Mesendoderm (in vitro differentiated cells): ENCODE measurements around the gene CEP295NL.

Source experiments
- DNase-seq: peaks from one replicate; pipeline ENCODE4 v3.0.0; 2013
- H2AK5ac ChIP-seq: 2 replicates; pipeline ENCODE4 v1.6.1; 2013; ENCODE audit warnings: low read length, inconsistent platforms
- H2BK120ac ChIP-seq: 2 replicates; pipeline ENCODE4 v1.6.1; 2013; ENCODE audit warnings: low read depth, mild to moderate bottlenecking, low read length, moderate library complexity, mixed read lengths
- H2BK15ac ChIP-seq: replicated peaks from 2 replicates; pipeline ENCODE4 v1.6.1; 2013; ENCODE audit warnings: low read depth, mild to moderate bottlenecking, moderate library complexity
- H2BK5ac ChIP-seq: 2 replicates; pipeline ENCODE4 v1.6.1; 2013; ENCODE audit warnings: low read length, inconsistent platforms
- H3K18ac ChIP-seq: 2 replicates; pipeline ENCODE4 v1.6.1; 2013; ENCODE audit warnings: mild to moderate bottlenecking, low read length, mixed read lengths
- H3K23ac ChIP-seq: one replicate; pipeline ENCODE4 v1.6.1; 2013; ENCODE audit warnings: low read length
- H3K27ac ChIP-seq: 2 replicates; pipeline ENCODE4 v1.5.1; 2013; ENCODE audit warnings: low read depth, mild to moderate bottlenecking, inconsistent platforms, low read length, moderate library complexity
- H3K27me3 ChIP-seq: 2 replicates; pipeline ENCODE4 v1.6.1; 2013; ENCODE audit warnings: low read length, control low read depth, mild to moderate bottlenecking, inconsistent platforms; ENCODE audit not compliant: insufficient read depth, poor library complexity
- H3K36me3 ChIP-seq: 2 replicates; pipeline ENCODE4 v1.6.1; 2013; ENCODE audit warnings: low read length, inconsistent platforms; ENCODE audit not compliant: control insufficient read depth, insufficient read depth
- H3K4ac ChIP-seq: one replicate; pipeline ENCODE4 v1.6.1; 2013; ENCODE audit warnings: low read depth, mild to moderate bottlenecking, low read length, moderate library complexity
- H3K4me1 ChIP-seq: 2 replicates; pipeline ENCODE4 v1.6.1; 2013; ENCODE audit warnings: low read depth, low read length, inconsistent platforms; ENCODE audit not compliant: control insufficient read depth
- H3K4me2 ChIP-seq: 2 replicates; pipeline ENCODE4 v1.6.1; 2013; ENCODE audit warnings: low read length
- H3K4me3 ChIP-seq: 2 replicates; pipeline ENCODE4 v1.5.1; 2013; ENCODE audit warnings: mild to moderate bottlenecking, low read length
- H3K56ac ChIP-seq: one replicate; pipeline ENCODE4 v1.6.1; 2013; ENCODE audit warnings: low read length
- H3K79me1 ChIP-seq: 2 replicates; pipeline ENCODE4 v1.6.1; 2013; ENCODE audit warnings: low read length, inconsistent platforms
- H3K79me2 ChIP-seq: 2 replicates; pipeline ENCODE4 v1.6.1; 2013; ENCODE audit warnings: mild to moderate bottlenecking, low read length; ENCODE audit not compliant: control insufficient read depth, insufficient read depth
- H3K9ac ChIP-seq: 2 replicates; pipeline ENCODE4 v1.6.1; 2013; ENCODE audit warnings: low read length, inconsistent platforms
- H4K5ac ChIP-seq: one replicate; pipeline ENCODE4 v1.6.1; 2013; ENCODE audit warnings: low read length
- H4K8ac ChIP-seq: one replicate; pipeline ENCODE4 v1.6.1; 2013; ENCODE audit warnings: low read depth, mild to moderate bottlenecking, control low read depth, low read length, moderate library complexity
- WGBS: extraction: QIAGEN DNeasy Blood & Tissue Kit; methylation state at CpG from one replicate; pipeline ENCODE4 v1.1.7; 2013; ENCODE audit warnings: low lambda C conversion rate, missing lambda C conversion rate; ENCODE audit not compliant: insufficient coverage; ENCODE audit errors: extremely low coverage; 5-methylcytosine and 5-hydroxymethylcytosine counted together

The CEP295NL gene

DNA sequence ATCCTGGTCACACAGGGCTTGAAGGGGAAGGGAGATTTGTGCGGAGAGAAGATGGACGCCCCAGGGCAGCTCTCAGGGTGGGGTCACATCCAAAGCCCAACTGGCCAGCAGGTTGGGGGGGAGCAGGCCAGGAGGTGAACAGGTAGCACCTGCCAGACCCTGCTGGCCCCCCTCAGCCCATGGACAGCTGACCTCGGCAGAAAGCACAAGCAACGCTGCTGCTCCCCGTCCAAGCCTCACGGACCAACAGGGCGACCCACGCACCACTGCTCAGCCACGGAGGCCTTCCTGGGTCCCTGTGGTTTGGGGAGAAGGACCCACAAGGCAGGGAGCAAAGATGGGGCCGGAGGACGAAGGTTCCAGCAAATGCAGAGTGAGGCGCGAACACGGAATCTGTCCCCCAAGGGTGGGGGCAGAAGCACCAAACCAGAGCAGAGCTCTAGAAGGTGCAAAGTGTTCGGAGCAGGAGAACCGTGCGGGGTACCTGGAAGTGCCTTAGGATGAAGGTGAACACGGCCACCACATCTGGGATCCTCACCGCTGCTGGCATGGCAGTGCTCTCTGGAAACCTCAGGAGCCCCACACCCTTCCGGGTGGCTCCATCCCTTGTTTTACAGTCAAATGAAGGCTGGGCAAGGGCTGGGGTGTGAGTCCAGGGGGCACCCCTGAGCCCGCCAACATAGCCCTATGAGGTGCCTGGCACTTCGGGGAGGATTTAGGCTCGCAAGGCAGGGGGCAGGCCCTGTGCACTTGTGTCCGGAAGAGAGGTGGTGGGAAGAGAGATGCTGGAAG lies 17.9 kb downstream of the CEP295NL start:
- H3K18ac ChIP-seq = no peak overlapping the region

DNA sequence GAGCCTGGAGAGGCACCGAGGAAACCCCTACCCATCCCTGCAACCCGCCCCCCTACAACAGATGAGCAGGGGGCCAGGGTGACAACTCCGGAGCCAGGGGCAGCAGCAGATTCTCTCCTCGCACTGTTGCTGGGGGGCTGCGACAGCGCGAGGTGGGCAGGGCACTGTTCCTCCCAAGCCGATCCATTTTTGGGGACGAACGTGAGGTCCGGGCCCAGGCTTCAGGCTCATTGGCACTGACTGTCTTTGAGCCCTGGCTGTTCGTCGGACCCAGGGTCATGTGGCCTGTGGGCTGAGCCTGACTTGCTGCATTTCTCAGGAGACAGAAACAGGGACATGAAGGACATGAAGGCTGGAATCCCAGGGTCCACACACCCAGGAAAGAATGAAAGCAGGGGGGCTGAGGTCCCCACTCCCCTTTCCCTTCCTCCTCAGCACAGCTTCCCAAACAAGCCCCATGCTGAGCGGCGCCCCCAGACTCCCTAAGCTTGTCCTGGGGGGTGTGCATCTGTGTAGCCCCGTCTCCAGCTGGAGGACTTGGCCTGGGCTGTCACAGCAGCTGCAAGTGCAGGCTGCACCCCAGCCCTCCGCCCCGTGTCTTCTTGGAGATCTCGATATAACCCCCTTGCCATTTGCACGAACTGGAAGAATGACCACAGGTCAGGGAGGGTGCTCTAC lies 18.7 kb downstream of the CEP295NL start:
- Histone ChIP-seq H3K9ac (peak overlapping the region; percentile 35), H3K4me1 (no peaks in the 10 kb centered on the region), H2BK15ac (no peak overlapping the region), H3K4ac (no peak overlapping the region), H3K4me3 (no peak overlapping the region), H4K8ac (no peak overlapping the region), H3K36me3 (no peaks in the 10 kb centered on the region), H3K79me1 (no peaks in the 10 kb centered on the region), H3K56ac (peak overlapping the region; percentile 75), H4K5ac (no peak overlapping the region), H3K79me2 (no peaks in the 10 kb centered on the region), H2BK5ac (no peak overlapping the region), H3K4me2 (peak overlapping the region; percentile 34), H3K23ac (peak overlapping the region; percentile 15), H2AK5ac (no peak overlapping the region), H2BK120ac (no peak overlapping the region), H3K18ac (no peak overlapping the region), H3K27ac (peak overlapping the region; percentile 41), H3K27me3 (no peaks in the 10 kb centered on the region)
- DNase-seq = peak; percentile 45
- no CpG with 5 or more reads among the region's 20 CpGs for WGBS

More for the DNA sequence above, 17.9 kb downstream of the CEP295NL start:
- no peaks in the 10 kb centered on the region for H3K27me3 ChIP-seq
- H3K4ac ChIP-seq = no peak overlapping the region
- no peak overlapping the region for H2AK5ac ChIP-seq
- H3K23ac ChIP-seq = no peak overlapping the region
- H3K36me3 ChIP-seq = no peaks in the 10 kb centered on the region
- H3K56ac ChIP-seq = peak overlapping the region; percentile 5
- no peak overlapping the region for H2BK120ac ChIP-seq
- no peak overlapping the region for H2BK15ac ChIP-seq
- no peaks in the 10 kb centered on the region for H3K4me1 ChIP-seq
- H3K27ac ChIP-seq = no peak overlapping the region
- no peak overlapping the region for H4K5ac ChIP-seq
- DNase-seq = no peak
- H3K79me1 ChIP-seq = no peaks in the 10 kb centered on the region
- H3K9ac ChIP-seq = no peak overlapping the region
- WGBS = no CpG with 5 or more reads among the region's 24 CpGs
- H3K79me2 ChIP-seq = no peaks in the 10 kb centered on the region
- H4K8ac ChIP-seq = no peak overlapping the region
- H2BK5ac ChIP-seq = no peak overlapping the region
- H3K4me3 ChIP-seq = no peak overlapping the region
- no peak overlapping the region for H3K4me2 ChIP-seq

DNA sequence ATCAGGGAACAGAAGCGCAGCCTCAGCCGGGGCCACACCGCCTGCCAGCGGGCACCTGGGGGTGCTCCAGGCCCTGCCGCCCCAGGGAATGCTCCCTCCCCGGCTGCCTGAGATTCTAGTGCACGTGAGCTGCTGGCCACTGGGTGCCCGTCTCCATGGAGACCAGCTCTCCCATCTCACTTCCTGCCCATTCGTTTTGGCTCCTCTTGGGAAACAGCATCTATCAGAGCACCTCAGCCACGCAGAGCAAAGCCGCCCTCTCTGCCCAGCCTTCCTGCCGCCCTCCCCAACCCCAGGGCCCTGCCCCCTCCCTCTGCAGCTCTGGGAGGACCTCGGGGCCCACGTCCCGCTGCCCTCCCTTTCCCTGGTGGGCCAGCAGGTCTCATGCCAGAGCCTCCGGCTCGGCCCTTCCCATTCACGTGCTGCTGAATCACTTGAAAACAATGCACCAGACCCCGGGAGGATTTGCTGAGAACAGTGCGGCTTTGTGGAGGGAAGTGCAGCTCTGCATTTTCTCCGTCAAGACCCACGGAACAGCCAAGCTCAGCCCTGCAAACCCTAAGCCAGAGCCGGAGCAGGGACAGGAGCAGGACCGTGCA lies 19.4 kb downstream of the CEP295NL start:
- H2BK15ac ChIP-seq = no peak overlapping the region
- H3K36me3 ChIP-seq = no peaks in the 10 kb centered on the region
- no peak overlapping the region for H2BK120ac ChIP-seq
- no peak overlapping the region for H2AK5ac ChIP-seq
- no peak overlapping the region for H3K4me3 ChIP-seq
- H3K79me2 ChIP-seq = no peaks in the 10 kb centered on the region
- H2BK5ac ChIP-seq = no peak overlapping the region
- H3K79me1 ChIP-seq = no peaks in the 10 kb centered on the region
- no peak overlapping the region for H3K4ac ChIP-seq
- H3K56ac ChIP-seq = peak overlapping the region; percentile 75
- peak; percentile 94 for DNase-seq
- H3K4me2 ChIP-seq = peak overlapping the region; percentile 34
- no peaks in the 10 kb centered on the region for H3K27me3 ChIP-seq
- H3K18ac ChIP-seq = no peak overlapping the region
- H4K5ac ChIP-seq = no peak overlapping the region
- peak overlapping the region; percentile 35 for H3K9ac ChIP-seq
- WGBS = no CpG with 5 or more reads among the region's 24 CpGs
- H3K4me1 ChIP-seq = no peaks in the 10 kb centered on the region
- H3K27ac ChIP-seq = peak overlapping the region; percentile 41
- H3K23ac ChIP-seq = peak overlapping the region; percentile 15
- H4K8ac ChIP-seq = no peak overlapping the region

DNA sequence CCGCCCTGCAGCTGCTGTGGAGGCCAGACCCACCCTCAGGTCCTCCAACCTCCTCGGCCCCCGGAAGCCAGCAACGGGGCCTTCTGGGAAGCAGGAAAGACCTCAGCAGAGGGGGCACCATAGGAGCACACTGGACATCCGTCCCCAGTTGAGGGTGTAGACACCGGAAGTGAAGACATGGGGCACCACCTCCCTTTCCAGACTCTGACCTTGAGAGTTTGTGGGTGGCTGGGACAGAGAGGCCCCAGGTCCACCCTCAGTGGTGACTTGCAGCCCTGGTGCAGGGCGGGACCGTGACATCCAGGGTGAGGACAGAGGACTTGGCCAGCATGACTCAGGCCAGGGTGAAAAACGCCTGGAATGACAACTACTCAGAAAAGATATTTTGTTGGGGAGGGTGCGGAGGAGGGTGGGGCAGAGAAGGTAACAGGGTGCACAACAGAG lies 19.9 kb downstream of the CEP295NL start:
- H2AK5ac ChIP-seq = no peak overlapping the region
- H2BK5ac ChIP-seq = no peak overlapping the region
- no peak overlapping the region for H3K18ac ChIP-seq
- H3K4ac ChIP-seq = no peak overlapping the region
- no peaks in the 10 kb centered on the region for H3K79me1 ChIP-seq
- no peaks in the 10 kb centered on the region for H3K27me3 ChIP-seq
- H3K79me2 ChIP-seq = no peaks in the 10 kb centered on the region
- H2BK15ac ChIP-seq = no peak overlapping the region
- H3K4me3 ChIP-seq = no peak overlapping the region
- H4K8ac ChIP-seq = no peak overlapping the region
- H3K27ac ChIP-seq = peak overlapping the region; percentile 41
- H3K9ac ChIP-seq = no peak overlapping the region
- no peaks in the 10 kb centered on the region for H3K4me1 ChIP-seq
- no peak overlapping the region for H3K4me2 ChIP-seq
- H2BK120ac ChIP-seq = no peak overlapping the region
- H3K56ac ChIP-seq = peak overlapping the region; percentile 7
- peak; percentile 86 for DNase-seq
- H3K23ac ChIP-seq = no peak overlapping the region
- no peaks in the 10 kb centered on the region for H3K36me3 ChIP-seq
- H4K5ac ChIP-seq = no peak overlapping the region
- WGBS = no CpG with 5 or more reads among the region's 10 CpGs

DNA sequence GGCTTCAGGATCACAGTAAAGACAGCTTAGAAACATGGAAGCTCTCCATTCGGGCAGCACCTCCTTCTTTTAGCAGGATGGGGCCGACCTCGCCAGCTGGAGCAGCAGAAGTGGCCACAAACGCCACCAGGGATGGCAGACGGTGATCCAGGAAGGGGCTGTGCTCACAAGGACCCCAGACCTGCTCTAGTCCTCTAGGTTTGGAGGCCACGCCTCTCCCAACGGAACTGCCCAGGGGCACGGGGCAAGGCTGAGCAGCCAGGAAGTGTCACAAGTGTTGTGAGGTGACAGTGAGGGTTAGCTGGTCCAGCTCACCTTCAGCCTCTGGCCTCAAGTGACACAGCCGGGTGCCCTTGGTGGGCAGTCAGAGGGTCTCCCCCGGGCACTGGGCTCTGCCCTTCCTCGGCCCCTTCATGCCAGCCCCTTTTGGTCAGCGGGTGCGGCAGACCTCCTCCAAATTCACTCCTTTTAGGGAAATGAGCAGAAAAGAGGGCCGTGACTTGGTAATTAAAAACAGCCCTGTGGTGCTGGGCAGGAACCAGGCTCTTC lies 20.4 kb downstream of the CEP295NL start:
- H3K4me2 ChIP-seq = no peak overlapping the region
- H2BK15ac ChIP-seq = no peak overlapping the region
- H3K4me3 ChIP-seq = no peak overlapping the region
- H3K4ac ChIP-seq = no peak overlapping the region
- H3K79me1 ChIP-seq = no peaks in the 10 kb centered on the region
- no peak overlapping the region for H3K23ac ChIP-seq
- H4K8ac ChIP-seq = no peak overlapping the region
- H3K56ac ChIP-seq = peak overlapping the region; percentile 42
- no peaks in the 10 kb centered on the region for H3K4me1 ChIP-seq
- H3K27ac ChIP-seq = peak overlapping the region; percentile 41
- no peak overlapping the region for H3K9ac ChIP-seq
- H3K18ac ChIP-seq = no peak overlapping the region
- DNase-seq = peak; percentile 30
- no peaks in the 10 kb centered on the region for H3K36me3 ChIP-seq
- WGBS = no CpG with 5 or more reads among the region's 14 CpGs
- no peak overlapping the region for H4K5ac ChIP-seq
- no peak overlapping the region for H2AK5ac ChIP-seq
- H3K27me3 ChIP-seq = no peaks in the 10 kb centered on the region
- no peaks in the 10 kb centered on the region for H3K79me2 ChIP-seq
- H2BK5ac ChIP-seq = no peak overlapping the region
- H2BK120ac ChIP-seq = no peak overlapping the region
